Fibroblast of pulmonary artery (primary cell): ENCODE measurements around the gene GRIN3B.

Source experiments
- DNase-seq: peaks from one replicate; pipeline ENCODE4 v3.0.0-alpha.2; 2010; ENCODE audit warnings: low read depth
- H3K4me3 ChIP-seq: replicated peaks from 2 replicates; pipeline ENCODE4 v1.5.1; 2011; ENCODE audit warnings: low read depth, mild to moderate bottlenecking, control low read depth, low read length, moderate library complexity
- TF ChIP-seq, protein P1 (sequence below): IDR thresholded peaks from 2 replicates; pipeline ENCODE4 v1.5.1; 2011; ENCODE audit warnings: mild to moderate bottlenecking, control low read depth, low read length, inconsistent platforms; ENCODE audit errors: missing control alignments

The GRIN3B gene

DNA sequence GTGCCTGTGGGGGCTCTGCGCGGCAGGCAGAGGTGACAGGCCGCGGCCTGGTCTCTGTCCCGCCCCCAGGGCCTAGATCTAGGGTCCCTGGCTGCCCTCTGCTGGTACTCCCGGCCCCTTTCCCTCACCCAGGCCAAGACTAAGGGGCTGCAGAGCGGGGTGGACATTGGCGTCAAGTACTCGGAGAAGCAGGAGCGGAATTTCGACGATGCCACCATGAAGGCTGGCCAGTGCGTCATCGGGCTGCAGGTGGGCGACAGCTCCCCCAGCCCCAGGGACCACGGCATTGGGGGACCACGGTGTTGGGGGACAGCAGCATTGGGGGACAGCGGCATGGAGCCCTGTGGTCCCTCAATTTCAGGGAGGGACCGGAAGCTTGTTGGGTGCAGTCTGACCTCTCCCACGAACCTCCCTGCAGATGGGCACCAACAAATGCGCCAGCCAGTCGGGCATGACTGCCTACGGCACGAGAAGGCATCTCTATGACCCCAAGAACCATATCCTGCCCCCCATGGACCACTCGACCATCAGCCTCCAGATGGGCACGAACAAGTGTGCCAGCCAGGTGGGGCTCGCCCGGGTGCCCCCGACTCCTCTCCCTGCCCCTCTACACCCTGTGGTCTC, 35.9 kb downstream of the GRIN3B start:
- TF ChIP-seq, protein P1, sequence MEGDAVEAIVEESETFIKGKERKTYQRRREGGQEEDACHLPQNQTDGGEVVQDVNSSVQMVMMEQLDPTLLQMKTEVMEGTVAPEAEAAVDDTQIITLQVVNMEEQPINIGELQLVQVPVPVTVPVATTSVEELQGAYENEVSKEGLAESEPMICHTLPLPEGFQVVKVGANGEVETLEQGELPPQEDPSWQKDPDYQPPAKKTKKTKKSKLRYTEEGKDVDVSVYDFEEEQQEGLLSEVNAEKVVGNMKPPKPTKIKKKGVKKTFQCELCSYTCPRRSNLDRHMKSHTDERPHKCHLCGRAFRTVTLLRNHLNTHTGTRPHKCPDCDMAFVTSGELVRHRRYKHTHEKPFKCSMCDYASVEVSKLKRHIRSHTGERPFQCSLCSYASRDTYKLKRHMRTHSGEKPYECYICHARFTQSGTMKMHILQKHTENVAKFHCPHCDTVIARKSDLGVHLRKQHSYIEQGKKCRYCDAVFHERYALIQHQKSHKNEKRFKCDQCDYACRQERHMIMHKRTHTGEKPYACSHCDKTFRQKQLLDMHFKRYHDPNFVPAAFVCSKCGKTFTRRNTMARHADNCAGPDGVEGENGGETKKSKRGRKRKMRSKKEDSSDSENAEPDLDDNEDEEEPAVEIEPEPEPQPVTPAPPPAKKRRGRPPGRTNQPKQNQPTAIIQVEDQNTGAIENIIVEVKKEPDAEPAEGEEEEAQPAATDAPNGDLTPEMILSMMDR: no peak
- no peak for DNase-seq
- no peak overlapping the region for H3K4me3 ChIP-seq

DNA sequence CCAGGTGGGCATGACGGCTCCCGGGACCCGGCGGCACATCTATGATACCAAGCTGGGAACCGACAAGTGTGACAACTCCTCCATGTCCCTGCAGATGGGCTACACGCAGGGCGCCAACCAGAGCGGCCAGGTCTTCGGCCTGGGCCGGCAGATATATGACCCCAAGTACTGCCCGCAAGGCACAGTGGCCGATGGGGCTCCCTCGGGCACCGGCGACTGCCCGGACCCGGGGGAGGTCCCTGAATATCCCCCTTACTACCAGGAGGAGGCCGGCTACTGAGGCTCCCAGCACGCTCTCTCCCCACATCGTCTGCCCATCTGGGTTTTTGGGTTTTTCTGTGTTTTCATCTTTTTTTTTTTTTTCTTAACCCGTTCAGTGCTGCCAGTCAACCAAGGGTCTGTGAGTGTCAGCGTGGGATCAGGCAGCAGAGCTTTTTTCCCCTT, 37.4 kb downstream of the GRIN3B start:
- no peak overlapping the region for H3K4me3 ChIP-seq
- no peak for DNase-seq
- TF ChIP-seq, protein P1: no peak

DNA sequence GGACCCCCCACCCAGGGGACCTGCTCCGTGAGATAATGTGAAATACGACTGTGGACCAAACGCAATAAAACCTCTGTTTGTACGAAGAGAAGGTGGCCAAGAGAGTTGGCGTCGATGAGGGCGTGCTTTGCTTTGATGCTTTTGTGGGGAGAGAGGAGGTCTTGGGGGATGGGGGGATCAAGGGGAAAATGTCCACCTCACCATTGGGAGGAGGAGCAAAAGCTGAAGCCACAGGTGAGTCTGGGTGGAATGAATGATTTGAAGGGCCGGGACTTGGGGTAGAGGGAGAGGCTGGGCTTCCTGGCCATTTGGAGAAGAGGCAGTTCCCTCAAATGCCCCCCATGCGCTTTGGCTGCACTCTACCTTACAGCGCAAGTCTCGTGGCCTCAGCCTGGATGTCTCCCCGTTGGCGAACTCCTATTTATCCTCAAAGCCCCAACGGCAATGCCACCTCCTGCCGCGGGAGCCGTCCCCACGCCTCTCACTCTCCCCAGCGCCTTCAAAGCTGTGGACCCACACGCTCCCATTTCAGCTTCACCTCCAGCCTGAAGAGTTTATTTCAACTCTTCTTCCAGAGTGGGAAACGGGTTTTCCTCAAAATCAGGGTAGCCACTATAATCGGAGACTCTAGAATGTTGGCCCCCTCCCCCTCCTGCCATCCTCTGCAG, 38.9 kb downstream of the GRIN3B start:
- TF ChIP-seq, protein P1: no peak
- no peak for DNase-seq
- peak overlapping the region; percentile 70 for H3K4me3 ChIP-seq

DNA sequence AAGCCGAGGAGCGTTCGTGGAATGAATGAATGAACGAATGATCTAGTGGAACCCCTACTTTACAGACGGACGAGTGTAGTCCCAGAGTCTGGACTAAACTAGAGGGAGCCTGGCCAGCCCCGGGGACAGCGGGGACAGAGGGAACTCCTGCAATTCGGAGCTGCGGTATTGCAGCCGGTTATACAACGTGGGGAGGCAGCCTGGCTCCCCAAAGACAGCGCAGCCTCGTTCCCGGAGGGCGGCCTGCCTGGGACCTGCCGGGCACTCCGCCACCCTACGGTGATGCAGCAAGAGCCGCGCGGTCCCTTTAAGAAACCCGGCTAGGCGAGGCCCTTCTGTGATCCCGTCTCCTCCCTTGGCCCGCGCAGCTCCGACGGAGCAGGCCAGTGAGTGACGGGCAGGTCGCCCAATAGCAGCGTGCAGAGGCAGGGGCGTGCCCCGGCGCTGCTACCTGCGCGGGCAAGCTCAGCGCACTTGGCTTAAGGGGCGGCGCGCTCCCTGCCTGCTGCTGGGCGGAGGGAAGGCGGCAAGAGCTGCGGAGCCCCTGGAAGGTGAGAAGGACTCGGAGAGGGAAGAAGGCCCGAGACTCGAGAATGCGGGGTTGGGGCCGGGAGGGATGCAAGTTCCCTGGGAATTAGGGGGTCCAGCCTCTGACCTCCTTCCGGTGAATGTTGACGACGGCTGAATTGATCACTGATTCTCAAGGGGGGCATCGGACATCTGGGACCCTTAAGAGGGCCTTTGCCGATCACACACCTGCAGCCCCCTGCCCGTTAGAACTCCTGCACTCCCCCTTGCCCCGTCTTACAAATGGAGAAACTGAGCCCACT, 39.6 kb downstream of the GRIN3B start, which contains the start of gene ABCA7:
Gene ABCA7, plus strand, starts transcription at position 462 of the 830 bp plus-strand sequence. CDS start 1,255 bp downstream, outside the sequence.
- TF ChIP-seq, protein P1: no peak
- peak within 1 kb of the TSS; percentile 70 for H3K4me3 ChIP-seq
- peak; percentile 98 for DNase-seq

DNA sequence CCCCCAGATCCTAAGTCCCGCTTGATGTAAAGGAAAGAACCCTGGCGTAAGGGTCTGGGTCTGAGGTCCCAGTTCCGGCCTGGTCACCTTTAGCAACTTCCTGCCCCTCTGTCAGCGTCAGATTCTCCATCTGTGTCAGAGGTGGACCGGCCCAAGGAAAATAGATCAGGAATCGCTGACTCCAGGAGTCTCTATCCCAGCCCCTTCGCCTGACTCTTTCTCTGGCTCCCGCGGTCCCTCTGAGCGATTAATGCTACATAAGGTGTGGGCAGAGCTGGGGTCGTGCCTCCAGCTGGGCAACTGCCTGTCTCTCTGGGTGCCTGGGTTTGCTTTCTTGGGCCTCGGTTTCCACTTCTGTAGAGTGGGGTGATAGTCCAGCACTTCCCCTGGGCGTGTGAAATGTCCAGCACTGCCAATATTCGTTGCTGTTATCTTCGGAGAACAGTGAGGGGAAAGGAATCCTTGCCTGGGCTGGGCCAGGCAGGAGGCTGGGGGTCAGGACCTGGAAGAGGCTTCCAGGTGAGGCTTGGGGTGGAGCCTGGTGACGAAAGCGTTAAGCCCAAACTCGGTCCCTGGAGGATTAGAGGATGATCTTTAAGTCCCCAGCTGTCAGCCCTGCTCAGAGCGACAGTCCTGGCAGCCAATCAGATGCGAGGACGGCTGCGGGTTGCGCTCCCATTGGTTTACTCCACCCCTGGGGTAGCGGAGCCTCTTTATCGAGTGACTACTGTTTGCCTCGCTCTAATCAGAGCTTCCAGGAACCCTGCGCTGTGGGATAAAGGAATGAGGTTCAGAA, 40.5 kb downstream of the GRIN3B start:
- peak overlapping the region; percentile 70 for H3K4me3 ChIP-seq
- TF ChIP-seq, protein P1: no peak

DNA sequence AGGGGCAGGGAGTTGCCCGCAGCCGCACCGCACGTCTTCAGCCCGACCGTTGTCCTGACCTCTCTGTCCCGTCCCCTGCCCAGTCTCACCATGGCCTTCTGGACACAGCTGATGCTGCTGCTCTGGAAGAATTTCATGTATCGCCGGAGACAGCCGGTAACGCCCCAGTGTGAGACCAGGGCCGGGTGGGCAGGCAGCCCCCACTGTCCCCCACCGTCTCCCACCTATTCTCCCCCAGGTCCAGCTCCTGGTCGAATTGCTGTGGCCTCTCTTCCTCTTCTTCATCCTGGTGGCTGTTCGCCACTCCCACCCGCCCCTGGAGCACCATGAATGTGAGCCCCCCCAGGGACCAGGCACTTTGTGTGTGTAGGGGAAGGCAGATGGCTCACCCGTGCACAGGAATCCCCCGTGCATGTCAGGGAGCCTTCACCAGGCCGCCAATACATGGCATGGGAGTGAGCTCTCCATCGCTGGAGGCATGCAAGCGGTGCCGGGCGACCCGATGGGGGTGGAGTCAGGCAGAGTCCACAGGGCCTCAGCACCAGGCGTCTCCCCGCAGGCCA, 41.1 kb downstream of the GRIN3B start:
- TF ChIP-seq, protein P1: no peak
- peak overlapping the region; percentile 70 for H3K4me3 ChIP-seq

More for the DNA sequence above, 40.5 kb downstream of the GRIN3B start:
- peak; percentile 94 for DNase-seq

More for the DNA sequence above, 41.1 kb downstream of the GRIN3B start:
- no peak for DNase-seq
